ENCODE data around the gene BACH2.

GRCh38 chr6:90039911-90040310, 256.7 kb downstream of the BACH2 start:
- TF ChIP-seq POLR2A (IDR thresholded peaks at IDR 0.05; ENCODE audit: low read depth, low read length): no peak
- TF ChIP-seq CTCF (conservative IDR thresholded peaks at IDR 0.05; ENCODE audit: low read depth, low read length): no peak
